Suprapubic skin (tissue), 4 donors: Measurements from ENCODE around the gene NLGN2. TPM values are rescaled to one million over a fixed set of nuclear protein-coding genes. Genes with fewer than 3 reads are reported as not detected.

Experiments
- DNase-seq, 2 donors: peaks; one replicate each; pipeline ENCODE4 v3.0.0-alpha.2; 2019; ENCODE audit warnings: low spot score in 2 of 2
- H3K27ac ChIP-seq: fragments of 200-600 bp; sonication (generic); one replicate; pipeline ENCODE4 v1.5.1; 2019
- H3K27me3 ChIP-seq: fragments of 200-600 bp; sonication (generic); one replicate; pipeline ENCODE4 v1.5.1; 2019
- H3K36me3 ChIP-seq: fragments of 200-600 bp; sonication (generic); one replicate; pipeline ENCODE4 v1.5.1; 2019
- H3K4me1 ChIP-seq: fragments of 200-600 bp; sonication (generic); one replicate; pipeline ENCODE4 v1.5.1; 2019
- H3K4me3 ChIP-seq: fragments of 200-600 bp; sonication (generic); one replicate; pipeline ENCODE4 v1.5.1; 2019; ENCODE audit warnings: mild to moderate bottlenecking
- H3K9me3 ChIP-seq: fragments of 200-600 bp; sonication (generic); one replicate; pipeline ENCODE4 v1.5.1; 2019
- EP300 ChIP-seq: sonication (generic); formaldehyde crosslinking; IDR thresholded peaks from one replicate; pipeline ENCODE4 v1.6.1; 2017; ENCODE audit warnings: antibody characterized with exemption
- POLR2A ChIP-seq, 2 donors: fragments of 450-650 bp; IDR thresholded peaks; one replicate each; pipeline ENCODE4 v1.6.1; 2017; ENCODE audit warnings: antibody characterized with exemption in 2 of 2, mild to moderate bottlenecking in 2 of 2, moderate library complexity in 2 of 2
- POLR2AphosphoS5 ChIP-seq, 3 donors: sonication (generic); formaldehyde crosslinking; IDR thresholded peaks; one replicate each; pipeline ENCODE4 v1.6.1; 2017; ENCODE audit warnings: antibody characterized with exemption in 3 of 3
- WGBS: methylation state at CpG from one replicate; pipeline ENCODE4 v1.1.5; 2018; 5-methylcytosine and 5-hydroxymethylcytosine counted together
- total RNA-seq, 4 donors: library from RNA; depleted of rRNA; stranded (reverse); fragments of >200 nt; gene quantifications; one replicate each; pipeline ENCODE4 v1.1.0, GENCODE V29; 2016
- TF ChIP-seq, protein P1 (sequence below), 2 donors: fragments of 200-600 bp in 1 of 2; fragments of 450-650 bp in 1 of 2; sonication (generic) in 1 of 2; IDR thresholded peaks; one replicate each; pipeline ENCODE4 v1.5.1; 2016 to 2019; ENCODE audit warnings: antibody characterized with exemption in 2 of 2, mild to moderate bottlenecking in 1 of 2, moderate library complexity in 1 of 2

The NLGN2 gene
- total RNA-seq, 4 donors from 2014 or later, result 5.9 to 17.9 (median 8.1) TPM

DNA sequence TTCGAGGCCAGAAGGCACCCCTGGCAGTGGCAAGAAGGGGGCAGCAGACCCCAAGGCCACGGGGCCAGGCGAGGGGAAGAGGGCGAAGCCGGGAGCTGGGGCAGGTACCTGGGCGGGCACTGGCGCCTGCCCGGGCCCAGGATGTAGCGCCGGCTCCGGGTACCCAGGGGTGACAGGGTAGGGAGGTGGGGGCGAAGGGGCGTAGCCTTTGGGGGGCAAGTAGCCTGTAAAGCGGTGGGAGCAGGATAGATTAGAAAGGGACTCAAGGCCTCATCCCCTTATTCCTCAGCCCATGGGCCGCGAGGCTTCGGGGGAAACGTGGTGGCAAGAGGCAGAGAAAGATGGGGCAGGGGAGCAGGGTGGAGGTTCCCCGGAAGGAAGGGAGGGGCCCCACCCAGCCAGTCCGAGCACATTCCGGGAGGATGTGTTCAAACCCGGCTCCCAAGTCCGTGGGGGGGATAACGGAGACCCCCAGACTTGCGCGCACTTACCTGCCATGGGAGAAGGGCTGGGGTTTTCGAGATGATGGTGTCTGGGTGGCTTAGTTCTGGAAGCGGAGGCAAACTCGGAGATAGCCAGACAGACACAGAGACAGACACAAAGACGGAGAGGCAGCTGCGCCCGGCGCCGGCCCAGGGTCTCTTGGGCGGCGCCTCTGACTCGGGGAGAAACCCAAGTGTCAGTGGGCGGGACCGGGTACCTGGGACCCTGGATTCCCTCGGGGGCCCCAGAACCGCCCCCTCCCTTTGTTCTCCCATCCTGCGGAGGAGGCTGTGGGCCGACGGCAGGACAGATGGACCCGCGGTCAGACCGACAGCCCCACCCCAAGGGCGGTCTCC, 13.8 kb upstream of the NLGN2 start:
- Histone ChIP-seq H3K27ac (peak overlapping the region; percentile 80), H3K9me3 (no peaks in the 10 kb centered on the region), H3K4me3 (peak overlapping the region; percentile 75), H3K4me1 (peaks cover 20% of the 10 kb centered on the region), H3K27me3 (no peaks in the 10 kb centered on the region), H3K36me3 (peaks cover 23% of the 10 kb centered on the region)
- WGBS, result 4% methylated on average over 36 of the region's 48 CpGs
- no peak for TF ChIP-seq POLR2AphosphoS5 (IDR thresholded peaks at IDR 0.05)
- no peak for TF ChIP-seq EP300
- TF ChIP-seq, protein P1, sequence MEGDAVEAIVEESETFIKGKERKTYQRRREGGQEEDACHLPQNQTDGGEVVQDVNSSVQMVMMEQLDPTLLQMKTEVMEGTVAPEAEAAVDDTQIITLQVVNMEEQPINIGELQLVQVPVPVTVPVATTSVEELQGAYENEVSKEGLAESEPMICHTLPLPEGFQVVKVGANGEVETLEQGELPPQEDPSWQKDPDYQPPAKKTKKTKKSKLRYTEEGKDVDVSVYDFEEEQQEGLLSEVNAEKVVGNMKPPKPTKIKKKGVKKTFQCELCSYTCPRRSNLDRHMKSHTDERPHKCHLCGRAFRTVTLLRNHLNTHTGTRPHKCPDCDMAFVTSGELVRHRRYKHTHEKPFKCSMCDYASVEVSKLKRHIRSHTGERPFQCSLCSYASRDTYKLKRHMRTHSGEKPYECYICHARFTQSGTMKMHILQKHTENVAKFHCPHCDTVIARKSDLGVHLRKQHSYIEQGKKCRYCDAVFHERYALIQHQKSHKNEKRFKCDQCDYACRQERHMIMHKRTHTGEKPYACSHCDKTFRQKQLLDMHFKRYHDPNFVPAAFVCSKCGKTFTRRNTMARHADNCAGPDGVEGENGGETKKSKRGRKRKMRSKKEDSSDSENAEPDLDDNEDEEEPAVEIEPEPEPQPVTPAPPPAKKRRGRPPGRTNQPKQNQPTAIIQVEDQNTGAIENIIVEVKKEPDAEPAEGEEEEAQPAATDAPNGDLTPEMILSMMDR (IDR thresholded peaks at IDR 0.05), result no peak
- no peak for TF ChIP-seq POLR2A (IDR thresholded peaks at IDR 0.05)
- no peak for DNase-seq

DNA sequence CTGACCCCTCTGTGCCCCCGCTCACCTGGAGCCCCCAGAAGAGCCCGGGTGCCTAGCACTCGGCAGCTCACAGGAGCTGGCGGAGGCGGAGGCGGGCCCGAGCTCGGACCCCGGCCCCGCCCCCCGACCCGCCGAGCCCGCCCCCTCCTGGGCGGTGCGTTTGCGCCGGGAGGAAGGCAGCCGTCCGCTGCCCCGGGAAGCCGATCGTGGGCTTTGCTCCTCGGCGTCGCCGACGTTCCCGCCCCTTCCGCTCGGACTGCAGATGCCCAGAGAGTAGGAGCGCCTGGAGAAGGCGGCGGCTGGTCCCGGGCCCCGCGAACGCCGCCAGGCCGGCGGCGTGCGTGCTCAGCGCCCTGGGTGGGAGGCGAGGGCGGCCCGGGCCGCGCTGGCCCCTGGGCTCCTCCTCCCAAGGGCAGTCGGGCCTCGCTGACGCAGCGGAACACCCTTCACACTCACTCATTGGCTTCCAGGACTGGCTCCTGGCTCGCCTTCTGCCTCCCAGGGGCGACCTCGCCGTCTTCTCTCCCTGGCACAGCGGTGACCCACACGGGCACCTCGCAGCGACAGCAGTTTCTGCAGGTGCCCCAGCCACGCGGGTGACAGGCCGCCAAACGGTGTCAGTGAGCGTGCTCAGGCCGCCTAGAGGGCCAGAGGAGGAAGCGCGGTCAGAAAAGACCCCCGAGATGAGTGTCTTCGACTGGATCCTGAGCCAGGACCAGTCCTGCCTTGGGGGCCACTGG, 13.0 kb upstream of the NLGN2 start, which contains the start of gene PLSCR3:
TSS of gene PLSCR3 (minus strand) at position 74 of the 740 bp plus-strand sequence. CDS start 415 bp downstream, outside the sequence.
- peak; percentile 90 to 92 for DNase-seq
- WGBS, result 0% methylated on average over 7 of the region's 71 CpGs
- H3K27ac ChIP-seq, result peak within 1 kb of the TSS; percentile 80
- TF ChIP-seq, protein P1 (IDR thresholded peaks at IDR 0.05), result no peak
- TF ChIP-seq POLR2AphosphoS5 (IDR thresholded peaks at IDR 0.05) (peak in 1 of 3 donors; percentile 22), POLR2A (IDR thresholded peaks at IDR 0.05) (peak; percentile 25 to 65), EP300 (no peak)
- peaks cover 20% of the 10 kb centered on the region for H3K4me1 ChIP-seq
- peak within 1 kb of the TSS; percentile 75 for H3K4me3 ChIP-seq
- H3K9me3 ChIP-seq, result no peaks in the 10 kb centered on the region
- H3K36me3 ChIP-seq, result peaks cover 15% of the 10 kb centered on the region
- H3K27me3 ChIP-seq, result no peaks in the 10 kb centered on the region

DNA sequence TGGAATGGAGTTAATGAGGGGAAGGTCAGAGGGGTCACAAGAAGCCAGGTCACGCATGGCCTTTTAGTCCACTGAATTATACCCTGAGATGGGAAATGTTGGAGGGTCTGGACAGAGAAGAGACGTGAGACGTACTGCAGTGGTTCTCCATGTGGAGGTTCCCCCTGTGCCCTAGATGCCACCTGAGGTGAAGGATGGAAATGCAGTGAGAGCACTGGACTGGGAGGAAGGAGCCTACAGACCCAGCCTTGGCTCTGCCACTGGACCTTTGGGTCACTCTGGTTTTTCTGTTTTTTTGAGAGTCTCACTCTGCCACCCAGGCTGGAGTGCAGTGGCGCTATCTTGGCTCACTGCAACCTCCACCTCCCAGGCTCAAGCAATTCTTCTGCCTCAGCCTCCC, 11.5 kb upstream of the NLGN2 start:
- TF ChIP-seq EP300, result no peak
- Histone ChIP-seq H3K27me3 (no peaks in the 10 kb centered on the region), H3K4me1 (peaks cover 20% of the 10 kb centered on the region), H3K4me3 (no peak overlapping the region), H3K27ac (no peak overlapping the region), H3K9me3 (no peaks in the 10 kb centered on the region), H3K36me3 (no peaks in the 10 kb centered on the region)
- 90% methylated on average over 4 of the region's 4 CpGs for WGBS
- no peak for DNase-seq

DNA sequence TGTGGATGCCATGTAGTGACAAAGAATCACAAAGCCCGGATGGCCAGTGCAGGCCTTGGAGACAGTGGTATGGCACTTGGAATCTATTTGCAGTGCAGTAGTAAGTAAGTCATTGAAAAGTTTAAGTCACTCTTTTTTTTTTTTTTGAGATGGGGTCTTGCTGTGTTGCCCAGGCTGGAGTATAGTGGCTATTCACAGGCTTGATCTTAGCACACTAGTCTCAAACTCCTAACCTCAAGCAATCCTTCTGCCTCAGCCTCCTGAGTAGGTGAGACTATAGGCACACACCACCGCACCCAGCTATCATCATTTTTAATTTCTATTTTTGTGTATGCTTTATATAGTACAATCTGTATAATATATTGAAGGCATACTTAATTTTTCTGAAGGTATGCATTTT, 9.0 kb upstream of the NLGN2 start:
- no peak overlapping the region for H3K27ac ChIP-seq
- no peak overlapping the region for H3K4me3 ChIP-seq
- no peak for TF ChIP-seq POLR2A (IDR thresholded peaks at IDR 0.05)
- no peak for TF ChIP-seq EP300
- TF ChIP-seq POLR2AphosphoS5 (IDR thresholded peaks at IDR 0.05), result no peak
- TF ChIP-seq, protein P1 (IDR thresholded peaks at IDR 0.05), result no peak
- peaks cover 27% of the 10 kb centered on the region for H3K4me1 ChIP-seq
- DNase-seq, result no peak
- H3K36me3 ChIP-seq, result no peaks in the 10 kb centered on the region
- WGBS, result 79% methylated on average over 2 of the region's 2 CpGs
- H3K9me3 ChIP-seq, result no peaks in the 10 kb centered on the region
- H3K27me3 ChIP-seq, result no peaks in the 10 kb centered on the region

DNA sequence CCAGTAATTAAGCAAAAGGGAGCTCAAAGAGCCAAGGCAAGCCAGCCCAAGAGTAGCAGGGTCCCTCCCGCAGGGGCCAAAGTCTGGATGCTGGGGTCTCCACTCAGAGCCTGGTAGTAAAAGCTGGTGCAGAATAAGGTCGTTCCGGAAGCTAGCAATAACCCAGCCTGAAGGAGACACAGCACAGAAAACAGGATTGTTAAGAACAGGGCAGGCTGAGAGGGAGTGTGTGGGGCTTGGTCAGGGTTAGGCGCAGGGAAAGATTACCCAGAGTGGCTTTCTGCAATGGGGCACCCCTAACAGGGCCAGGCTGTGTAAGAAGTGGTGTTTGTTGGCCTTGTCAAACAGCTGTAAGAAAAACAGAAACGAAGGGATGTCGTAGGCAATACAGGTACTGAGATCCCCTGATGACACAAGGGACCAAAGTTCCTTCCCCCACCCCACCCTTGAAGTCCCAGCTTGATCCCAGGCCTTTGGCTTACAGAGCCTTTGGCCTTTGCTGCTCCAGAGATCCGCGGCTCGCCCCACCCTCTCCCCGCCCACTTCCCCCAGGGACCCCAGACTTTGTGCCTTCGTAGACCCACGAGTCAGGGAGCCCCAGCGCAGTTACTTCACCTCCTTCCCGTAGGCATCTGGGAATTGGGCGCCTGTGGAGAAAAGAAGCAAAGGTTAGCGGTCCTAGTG, 4.5 kb upstream of the NLGN2 start:
- H3K4me1 ChIP-seq, result peaks cover 37% of the 10 kb centered on the region
- no peaks in the 10 kb centered on the region for H3K27me3 ChIP-seq
- peak overlapping the region; percentile 89 for H3K27ac ChIP-seq
- WGBS, result 27% methylated on average over 6 of the region's 16 CpGs
- H3K36me3 ChIP-seq, result no peaks in the 10 kb centered on the region
- TF ChIP-seq POLR2AphosphoS5 (IDR thresholded peaks at IDR 0.05) (no peak), POLR2A (IDR thresholded peaks at IDR 0.05) (no peak), EP300 (no peak)
- TF ChIP-seq, protein P1 (IDR thresholded peaks at IDR 0.05), result no peak
- no peaks in the 10 kb centered on the region for H3K9me3 ChIP-seq
- peak; percentile 84 to 87 for DNase-seq
- H3K4me3 ChIP-seq, result peak overlapping the region; percentile 71
